ENCODE measurements around the gene KLHL7. TPM values are rescaled to one million over a fixed set of nuclear protein-coding genes. Genes with fewer than 3 reads are reported as not detected.

The KLHL7 gene
- total and polyA plus RNA-seq, 8 donors: 5.4 to 13.4 (median 9.1) TPM

GRCh38 chr7:23211589-23211988 lies 106.0 kb downstream of the KLHL7 start:
- FAIRE-seq (no peak), ATAC-seq (peak in 2 of 4 donors; percentile 13 to 54), DNase-seq (no peak)
- intact Hi-C loops (cut with DNase I): no loop called here
- Histone ChIP-seq H3K27ac (no peak overlapping the region), H3K4me1 (no peaks in the 10 kb centered on the region), H3K27me3 (no peaks in the 10 kb centered on the region), H3K9me3 (no peaks in the 10 kb centered on the region), H3K36me3 (no peaks in the 10 kb centered on the region), H3K4me3 (no peak overlapping the region)
- TF ChIP-seq, protein P1, sequence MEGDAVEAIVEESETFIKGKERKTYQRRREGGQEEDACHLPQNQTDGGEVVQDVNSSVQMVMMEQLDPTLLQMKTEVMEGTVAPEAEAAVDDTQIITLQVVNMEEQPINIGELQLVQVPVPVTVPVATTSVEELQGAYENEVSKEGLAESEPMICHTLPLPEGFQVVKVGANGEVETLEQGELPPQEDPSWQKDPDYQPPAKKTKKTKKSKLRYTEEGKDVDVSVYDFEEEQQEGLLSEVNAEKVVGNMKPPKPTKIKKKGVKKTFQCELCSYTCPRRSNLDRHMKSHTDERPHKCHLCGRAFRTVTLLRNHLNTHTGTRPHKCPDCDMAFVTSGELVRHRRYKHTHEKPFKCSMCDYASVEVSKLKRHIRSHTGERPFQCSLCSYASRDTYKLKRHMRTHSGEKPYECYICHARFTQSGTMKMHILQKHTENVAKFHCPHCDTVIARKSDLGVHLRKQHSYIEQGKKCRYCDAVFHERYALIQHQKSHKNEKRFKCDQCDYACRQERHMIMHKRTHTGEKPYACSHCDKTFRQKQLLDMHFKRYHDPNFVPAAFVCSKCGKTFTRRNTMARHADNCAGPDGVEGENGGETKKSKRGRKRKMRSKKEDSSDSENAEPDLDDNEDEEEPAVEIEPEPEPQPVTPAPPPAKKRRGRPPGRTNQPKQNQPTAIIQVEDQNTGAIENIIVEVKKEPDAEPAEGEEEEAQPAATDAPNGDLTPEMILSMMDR (IDR thresholded peaks at IDR 0.05): no peak
- WGBS, 2 donors: 39 to 43% methylated on average over 11 of the region's 11 CpGs

- no peaks in the 10 kb centered on the region for H3K36me3 ChIP-seq
- H3K4me1 ChIP-seq: no peaks in the 10 kb centered on the region
- H3K9me3 ChIP-seq: no peaks in the 10 kb centered on the region
- TF ChIP-seq, protein P1 (IDR thresholded peaks at IDR 0.05): no peak
- H3K27ac ChIP-seq: no peak overlapping the region
- H3K27me3 ChIP-seq: no peaks in the 10 kb centered on the region
- intact Hi-C loops (cut with DNase I): no loop called here
- no peak for DNase-seq
- ATAC-seq: no peak
- no peak overlapping the region for H3K4me3 ChIP-seq
- no peak for FAIRE-seq
- WGBS, 2 donors: 81 to 94% methylated on average over 2 of the region's 2 CpGs
Measured at GRCh38 chr7:23212395-23212794, 106.8 kb downstream of the KLHL7 start.

- intact Hi-C loops (cut with DNase I): no loop called here
- peak in 1 of 4 donors; percentile 28 for ATAC-seq
Measured at GRCh38 chr7:23212841-23213240, 107.3 kb downstream of the KLHL7 start.

DNA sequence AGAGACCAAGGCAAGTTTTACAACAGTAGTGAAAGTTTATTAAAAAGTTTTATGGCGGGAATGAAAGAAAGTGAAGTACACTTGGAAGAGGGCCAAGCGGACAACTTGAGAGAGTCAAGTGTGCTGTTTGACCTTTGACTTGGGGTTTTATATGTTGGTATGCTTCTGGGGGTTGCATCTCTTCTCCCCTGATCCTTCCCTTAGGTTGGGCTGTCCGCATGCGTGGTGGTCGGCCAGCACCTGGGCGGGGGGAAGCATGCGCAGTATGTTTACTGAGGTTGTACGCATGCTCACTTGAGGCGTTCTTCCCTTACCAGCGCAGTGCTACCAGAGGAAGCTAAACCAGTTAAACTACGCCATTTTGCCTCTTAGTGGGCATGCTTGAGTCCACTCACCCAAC lies 108.2 kb downstream of the KLHL7 start:
- ATAC-seq: no peak
- TF ChIP-seq, protein P1 (IDR thresholded peaks at IDR 0.05): no peak
- Histone ChIP-seq H3K27ac (no peak overlapping the region), H3K36me3 (no peaks in the 10 kb centered on the region), H3K4me3 (no peak overlapping the region), H3K4me1 (no peaks in the 10 kb centered on the region), H3K27me3 (no peaks in the 10 kb centered on the region), H3K9me3 (no peaks in the 10 kb centered on the region)
- DNase-seq: no peak
- intact Hi-C loops (cut with DNase I): no loop called here
- 96 to 99% methylated on average over 11 of the region's 11 CpGs for WGBS, 2 donors
- no peak for FAIRE-seq

More at GRCh38 chr7:23212841-23213240, 107.3 kb downstream of the KLHL7 start:
- no peak for FAIRE-seq
- no peaks in the 10 kb centered on the region for H3K9me3 ChIP-seq
- H3K4me1 ChIP-seq: no peaks in the 10 kb centered on the region
- DNase-seq: no peak
- WGBS, 2 donors: 74 to 85% methylated on average over 4 of the region's 4 CpGs
- no peaks in the 10 kb centered on the region for H3K36me3 ChIP-seq
- TF ChIP-seq, protein P1 (IDR thresholded peaks at IDR 0.05): no peak
- no peak overlapping the region for H3K4me3 ChIP-seq
- no peaks in the 10 kb centered on the region for H3K27me3 ChIP-seq
- no peak overlapping the region for H3K27ac ChIP-seq

DNA sequence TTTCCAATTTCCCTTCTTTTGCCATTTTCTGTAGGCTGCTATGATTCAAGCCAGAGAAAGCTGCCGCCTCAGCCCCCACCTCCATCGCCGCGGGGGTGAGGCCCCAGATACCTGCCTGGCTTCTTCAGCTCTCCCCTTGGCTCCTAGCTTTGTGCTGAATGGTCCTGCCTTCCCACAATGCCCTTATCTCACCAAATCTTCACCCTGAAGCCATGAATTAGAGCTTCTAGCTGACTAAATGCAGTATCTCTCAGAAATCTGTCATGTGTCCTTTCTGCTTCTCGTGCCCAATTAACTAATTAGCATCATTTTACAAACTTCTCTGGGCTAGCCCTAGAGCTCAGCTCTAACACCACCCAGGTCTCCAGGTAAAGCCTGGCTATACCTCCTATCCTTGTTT lies 108.8 kb downstream of the KLHL7 start:
- TF ChIP-seq, protein P1 (IDR thresholded peaks at IDR 0.05): no peak

More for the DNA sequence above, 108.8 kb downstream of the KLHL7 start:
- no peak overlapping the region for H3K27ac ChIP-seq
- no peak for DNase-seq
- H3K27me3 ChIP-seq: no peaks in the 10 kb centered on the region
- no peak overlapping the region for H3K4me3 ChIP-seq
- no peaks in the 10 kb centered on the region for H3K9me3 ChIP-seq
- no peak for FAIRE-seq
- no peaks in the 10 kb centered on the region for H3K36me3 ChIP-seq
- intact Hi-C loops (cut with DNase I): no loop called here
- 83 to 88% methylated on average over 5 of the region's 5 CpGs for WGBS, 2 donors
- ATAC-seq: no peak
- no peaks in the 10 kb centered on the region for H3K4me1 ChIP-seq
